NCI-H345 (cell line): ENCODE results near the gene ARHGEF10L.

ENCODE experiments used
- DNase-seq: peaks from one replicate; lab custom pipeline; 2025; lab: John Stamatoyannopoulos, UW

ARHGEF10L gene

GRCh38 chr1:17546946-17547670 lies 7.6 kb downstream of the ARHGEF10L start:
- no peak for DNase-seq

DNA sequence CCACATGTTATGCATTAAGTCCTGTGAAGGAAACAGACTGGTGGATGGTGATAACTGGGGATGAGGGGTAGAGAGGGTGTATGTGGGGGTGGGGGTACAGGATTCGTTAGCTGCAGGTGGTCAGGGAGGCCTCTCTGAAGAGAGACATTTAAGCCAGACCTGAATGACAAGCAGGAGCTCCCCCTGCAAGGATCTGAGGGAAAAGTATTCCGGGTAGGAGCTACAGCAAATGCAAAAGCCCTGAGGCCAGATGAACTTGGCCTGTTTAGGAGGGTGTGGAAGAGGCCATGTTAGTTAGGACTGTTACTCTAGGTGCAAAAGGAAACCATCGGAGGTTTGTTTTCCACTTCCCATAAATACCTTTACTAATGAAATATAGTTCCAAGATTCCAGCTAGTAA lies 9.9 kb downstream of the ARHGEF10L start:
- DNase-seq: no peak

GRCh38 chr1:17550729-17551584 lies 11.5 kb downstream of the ARHGEF10L start:
- DNase-seq: peak; percentile 22

DNA sequence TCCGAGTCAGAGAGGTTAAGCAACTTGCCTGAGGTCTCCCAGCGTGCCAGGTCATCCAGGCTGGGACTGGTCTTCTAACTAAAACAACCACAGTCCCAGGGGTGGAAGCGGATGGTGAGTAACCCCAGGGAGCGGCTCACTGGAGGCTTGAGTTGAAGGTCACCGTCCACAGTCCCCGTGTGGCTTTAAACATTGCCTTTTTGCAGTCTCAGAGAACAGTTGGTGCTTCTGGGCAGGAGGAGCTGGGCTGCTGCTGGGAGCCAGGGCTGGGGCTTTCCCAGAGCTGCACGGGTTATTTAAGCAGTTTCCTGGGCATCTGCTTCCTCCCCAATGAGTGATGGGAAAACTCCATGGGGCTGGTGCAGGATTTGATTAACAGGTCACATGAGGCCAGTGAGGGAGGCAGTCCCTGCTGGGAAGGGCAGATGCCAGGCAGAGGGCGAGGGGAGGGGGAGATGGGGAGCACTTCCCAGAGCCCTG lies 12.3 kb downstream of the ARHGEF10L start:
- DNase-seq: no peak

GRCh38 chr1:17553975-17554700 lies 14.6 kb downstream of the ARHGEF10L start:
- DNase-seq: no peak

- DNase-seq: no peak
These were observed 15.5 kb downstream of the ARHGEF10L start for GRCh38 chr1:17554954-17555353.

GRCh38 chr1:17557986-17558385 lies 18.5 kb downstream of the ARHGEF10L start:
- no peak for DNase-seq

GRCh38 chr1:17558541-17558940 lies 19.0 kb downstream of the ARHGEF10L start:
- DNase-seq: no peak

- no peak for DNase-seq
These were observed 19.6 kb downstream of the ARHGEF10L start for GRCh38 chr1:17558954-17559614.

GRCh38 chr1:17559615-17560419 lies 20.3 kb downstream of the ARHGEF10L start:
- DNase-seq: no peak

- DNase-seq: no peak
These were observed 21.7 kb downstream of the ARHGEF10L start for GRCh38 chr1:17561247-17561548.

DNA sequence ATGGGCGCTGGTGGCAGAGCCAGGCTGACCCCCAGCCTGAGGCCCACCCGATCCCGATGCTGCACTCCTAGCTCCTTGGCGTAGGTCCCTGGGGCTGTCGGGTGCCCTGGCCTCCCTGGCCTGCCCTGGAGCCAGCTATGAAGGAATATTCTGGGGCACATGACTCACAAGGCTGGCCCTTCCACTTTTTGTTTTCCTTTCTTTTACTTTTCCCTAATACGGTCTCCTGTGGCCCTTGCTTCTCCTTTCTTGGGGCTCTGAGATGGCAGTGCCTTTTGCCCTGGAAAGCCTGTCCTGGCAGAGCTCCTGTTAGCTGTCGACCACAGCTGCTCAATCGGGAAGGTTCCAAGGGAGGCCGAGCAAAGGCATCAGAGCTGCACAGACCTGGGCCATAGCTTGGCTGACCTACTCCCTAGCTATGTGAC lies 22.1 kb downstream of the ARHGEF10L start:
- no peak for DNase-seq

DNA sequence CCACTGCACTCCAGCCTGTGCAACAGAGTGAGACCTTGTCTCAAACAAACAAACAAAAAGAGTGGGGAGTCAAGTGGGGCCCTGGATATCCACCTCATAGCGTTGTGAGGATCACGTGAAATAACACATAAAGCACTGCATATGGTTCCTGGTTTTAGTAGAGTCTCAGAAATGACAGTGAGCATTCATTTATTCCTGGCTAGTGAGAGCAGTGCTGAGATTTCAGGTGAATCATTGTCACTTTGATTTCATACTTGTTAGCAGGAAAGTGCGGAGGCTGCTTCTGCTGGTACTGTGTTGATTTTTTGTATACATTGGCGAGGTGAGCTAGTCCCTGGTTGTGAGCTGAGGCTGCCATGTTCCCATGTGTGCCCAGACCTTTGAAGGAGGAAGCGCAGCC lies 22.9 kb downstream of the ARHGEF10L start:
- DNase-seq: no peak

DNA sequence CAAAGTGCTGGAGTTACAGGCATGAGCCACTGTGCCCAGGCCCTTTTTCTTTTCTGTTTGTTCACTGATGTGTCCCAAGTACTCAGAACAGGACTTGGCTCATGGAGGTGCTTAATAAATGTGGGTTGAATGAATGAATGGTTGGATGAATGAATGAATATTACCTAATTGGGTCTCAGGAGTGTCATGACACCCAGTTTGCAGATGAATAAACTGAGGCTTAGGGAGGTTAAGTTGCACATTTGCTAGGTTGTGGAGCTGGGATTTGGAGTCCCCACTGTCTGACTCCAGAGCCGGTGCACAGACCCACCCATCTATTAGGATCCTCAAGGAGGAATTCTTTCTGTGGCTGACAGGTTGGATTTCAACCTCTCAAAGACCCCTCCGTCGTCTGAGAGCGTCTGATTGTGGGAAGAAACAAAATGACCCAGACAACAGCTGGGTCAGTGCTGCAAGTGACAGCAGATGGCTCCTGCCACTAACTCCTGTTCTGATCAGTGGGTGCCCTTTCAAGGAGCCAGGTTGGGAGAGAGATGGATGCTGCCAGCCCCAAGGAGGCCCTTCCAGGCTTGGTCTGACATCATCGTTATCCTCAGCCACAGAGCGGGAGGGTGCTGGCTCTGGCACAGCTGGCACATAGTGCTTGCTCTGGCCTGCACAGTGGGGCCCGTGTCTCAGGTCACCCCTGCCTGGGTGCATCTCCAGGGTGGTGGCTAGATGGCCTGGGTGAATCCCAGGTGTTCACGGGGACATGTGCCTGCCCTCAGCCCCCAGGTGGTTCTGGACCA lies 24.2 kb downstream of the ARHGEF10L start:
- DNase-seq: no peak

- DNase-seq: no peak
These were observed 25.2 kb downstream of the ARHGEF10L start for GRCh38 chr1:17564458-17565393.

DNA sequence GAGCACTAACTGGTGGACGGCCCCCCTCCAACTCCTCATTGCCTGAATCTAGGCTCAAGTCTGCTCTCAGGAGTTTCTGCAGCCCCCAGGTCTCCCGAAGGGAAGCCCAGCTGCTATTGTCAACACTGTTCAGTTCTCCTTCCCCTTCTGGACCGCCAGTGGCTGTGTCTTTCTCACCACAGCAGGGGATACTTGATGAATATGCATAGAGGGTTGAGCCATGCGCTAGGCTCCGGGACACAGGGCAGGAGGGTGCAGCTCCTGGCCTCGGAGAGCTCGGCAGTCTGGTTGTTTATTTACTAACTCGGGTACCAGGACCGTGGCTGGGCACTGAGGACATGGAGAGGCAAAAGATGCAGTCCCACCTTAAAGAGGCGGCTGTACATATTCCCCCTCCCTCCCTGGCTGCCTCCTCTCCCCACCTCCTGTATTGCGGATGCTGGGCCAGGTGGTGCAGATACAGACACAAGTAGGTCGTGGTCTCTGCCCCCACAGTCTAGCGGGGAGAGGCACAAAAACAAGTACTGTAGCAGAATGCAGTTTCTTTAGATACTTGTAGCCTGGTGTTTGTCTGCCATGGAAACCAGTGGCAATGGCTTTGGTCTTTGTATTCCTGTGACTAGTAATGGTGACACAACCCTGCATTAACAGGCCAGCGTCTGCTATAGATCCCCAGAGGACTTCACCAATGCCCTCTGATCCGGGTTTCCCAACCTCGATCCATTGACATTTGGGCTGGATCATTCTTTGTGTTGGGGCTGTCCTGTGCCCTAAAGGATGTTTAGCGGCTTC lies 26.2 kb downstream of the ARHGEF10L start:
- no peak for DNase-seq

GRCh38 chr1:17566417-17566816 lies 26.9 kb downstream of the ARHGEF10L start:
- no peak for DNase-seq

- DNase-seq: no peak
These were observed 27.4 kb downstream of the ARHGEF10L start for GRCh38 chr1:17566892-17567291.
